ENCODE measurements around the gene NDUFA5. TPM values are rescaled to one million over a fixed set of nuclear protein-coding genes. Genes with fewer than 3 reads are reported as not detected.

The NDUFA5 gene
- 21.5 and 46.3 TPM in 2 replicates for total RNA-seq

DNA sequence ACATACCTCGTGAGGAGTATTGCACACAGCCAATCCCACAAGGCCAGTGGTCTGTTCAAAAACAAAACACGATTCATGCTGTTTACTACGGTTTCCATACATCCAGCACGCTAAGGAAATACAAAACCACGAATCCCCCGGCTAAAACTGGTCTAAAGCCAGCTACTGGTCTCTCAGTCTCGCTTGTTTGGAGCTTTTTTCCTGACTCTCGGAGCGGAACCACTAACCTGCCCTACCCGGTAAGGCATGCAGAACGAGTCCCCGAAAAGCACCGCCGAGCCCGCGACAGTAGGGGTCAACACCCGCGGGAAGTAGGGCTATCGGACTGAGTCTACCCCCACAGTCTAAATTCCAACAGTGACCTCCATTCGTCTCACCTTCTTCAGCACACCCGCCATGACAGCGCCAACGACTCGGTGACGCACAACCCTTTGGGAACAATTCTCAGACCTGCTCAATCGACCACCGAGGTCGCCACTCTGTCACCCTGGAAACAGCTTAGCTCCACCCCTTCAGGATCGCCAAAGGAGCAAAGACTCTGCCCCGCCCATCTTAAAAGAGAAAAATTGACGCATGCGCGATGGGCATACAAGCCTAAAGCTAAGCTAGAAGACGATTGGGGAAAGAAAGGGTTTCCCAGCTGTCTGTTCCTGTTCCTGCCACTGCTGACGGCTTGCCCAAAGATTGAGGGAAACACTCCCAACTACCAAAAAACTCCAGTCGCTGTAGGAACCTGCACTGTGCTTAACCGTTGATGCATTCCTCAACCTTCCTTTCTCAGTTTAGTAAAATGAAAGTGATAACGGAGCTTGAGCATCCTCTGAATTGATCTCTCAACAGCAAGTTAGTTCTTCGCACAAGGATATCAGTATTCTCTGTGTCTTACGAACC, at the start of gene NDUFA5:
Gene NDUFA5, minus strand, starts transcription at position 421 of the 891 bp plus-strand sequence. Its CDS starts 23 bp downstream, at position 398.

DNA sequence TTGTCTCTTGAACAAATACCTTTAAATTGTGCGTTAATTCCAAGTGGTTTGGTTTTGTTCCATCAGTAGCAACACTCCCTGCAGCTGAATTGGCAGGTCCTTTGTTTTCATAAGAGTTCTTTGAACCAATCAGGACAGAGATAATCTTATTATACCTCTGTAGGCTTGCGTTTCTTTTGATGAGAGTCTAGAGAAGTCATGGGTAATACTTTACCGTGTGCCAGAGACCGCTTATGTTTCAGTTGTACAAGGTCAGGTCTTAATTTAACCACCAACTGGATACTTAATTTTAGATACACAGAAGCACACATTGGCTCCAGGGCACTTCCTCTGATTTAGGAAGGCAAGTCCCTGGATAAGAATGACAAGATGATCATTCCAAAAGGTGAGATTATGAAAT, 43.9 kb upstream of the NDUFA5 start, which contains the start of gene ASB15:
Gene ASB15, plus strand, starts transcription at position 292 of the 400 bp plus-strand sequence. CDS start 12,682 bp downstream, outside the sequence.

DNA sequence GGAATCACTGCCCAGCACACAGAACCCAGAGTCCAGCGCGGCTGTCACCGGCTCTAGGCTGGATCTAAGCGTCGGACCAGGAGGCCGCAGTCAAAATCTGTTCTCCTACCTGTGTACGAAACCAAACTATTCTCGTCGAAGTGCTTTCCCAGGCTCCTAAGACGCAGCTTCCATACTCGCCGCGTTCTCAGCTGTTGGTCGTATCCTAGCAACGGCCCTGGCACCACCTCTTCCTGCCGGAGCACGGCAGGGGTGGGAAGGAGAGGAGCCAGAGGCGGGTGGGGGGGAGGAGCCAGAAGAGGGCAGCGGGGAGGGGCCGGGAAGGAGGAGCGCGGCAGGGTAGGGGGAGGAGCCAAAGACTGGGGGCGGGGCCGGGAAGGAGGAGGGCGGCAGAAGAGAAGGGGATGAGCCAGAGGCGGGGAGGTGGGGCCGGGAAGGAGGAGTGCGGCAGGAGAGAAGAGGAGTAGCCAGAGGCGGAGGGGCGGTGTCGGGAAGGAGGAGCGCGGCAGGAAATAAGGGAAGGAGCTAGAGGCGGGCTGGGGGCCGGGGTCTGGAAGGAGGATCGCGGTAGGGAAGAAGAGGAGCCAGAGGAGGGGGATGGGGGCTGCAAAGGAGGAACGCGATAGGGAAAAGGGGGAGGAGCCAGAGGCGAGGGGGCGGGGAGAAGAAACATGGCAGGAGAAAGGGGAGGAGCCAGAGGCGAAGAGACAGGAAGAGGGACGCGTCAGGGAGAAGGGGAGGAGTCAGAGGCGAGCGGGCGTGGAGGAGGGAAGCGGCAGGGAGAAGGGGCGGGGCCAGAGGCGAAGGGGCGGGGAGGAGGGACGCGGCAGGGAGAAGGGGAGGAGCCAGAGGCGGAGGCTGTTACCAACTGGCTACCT, 23.0 kb downstream of the NDUFA5 start, which contains the start of gene IQUB:
Gene IQUB, minus strand, starts transcription at position 213 of the 878 bp plus-strand sequence. CDS start 22,255 bp downstream, outside the sequence.

Other genes starting within 250 kb of the NDUFA5 start
- 0.83 and 1.2 TPM in 2 replicates for gene IQUB, start 23.2 kb downstream of the NDUFA5 start, total RNA-seq
- gene ASB15, start 44.0 kb upstream of the NDUFA5 start, total RNA-seq = not detected in 2 replicates
- not detected in 2 replicates for gene LMOD2, start 98.0 kb upstream of the NDUFA5 start, total RNA-seq
- gene WASL, start 191.2 kb upstream of the NDUFA5 start, total RNA-seq = 11.7 and 16.9 TPM in 2 replicates